Right ventricle myocardium inferior (tissue), 1 donor: Measurements from ENCODE around the gene DHX8. TPM values are rescaled to one million over a fixed set of nuclear protein-coding genes. Genes with fewer than 3 reads are reported as not detected.
"Not testable (repeated sequence)": the region's sequence is repeated elsewhere in the genome, so short reads cannot be mapped to it uniquely, and the experiment has no call there.

Experiments used
- ATAC-seq: fragments of 200-7000 bp; cut with Tn5 transposase; one replicate; pipeline ENCODE4 v1.9.1; 2020; ENCODE audit warnings: mild to moderate bottlenecking, moderate library complexity
- DNase-seq: peaks from one replicate; pipeline ENCODE4 v3.0.0; 2021; ENCODE audit errors: missing footprints
- intact Hi-C: fragments of 100-400 bp; cut with DNase I; formaldehyde crosslinking; loops from one replicate; pipeline ENCODE4 v1.11.0; 2022
- total RNA-seq: library from RNA; stranded (reverse); fragmentation: NEBNext Ultra II Directional; extraction: Animal tissue kit (Norgen Biotek cat#: 25700); gene quantifications from one replicate; pipeline ENCODE4 v1.2.1, GENCODE V29; 2021
- donor health status: DM: no; HTN: yes; CAD: no; lungs with severe emphysema.

The DHX8 gene
- total RNA-seq, 1 donor from 2014 or later, result 22.3 TPM

GRCh38 chr17:43456661-43457361 lies 27.0 kb upstream of the DHX8 start:
- ATAC-seq (peak; percentile 85), DNase-seq (no peak)
- intact Hi-C loops, result no loop called here

- intact Hi-C loops, result no loop called here
- DNase-seq, result no peak
- ATAC-seq, result no peak
Observed at GRCh38 chr17:43457362-43457692, 26.4 kb upstream of the DHX8 start.

DNA sequence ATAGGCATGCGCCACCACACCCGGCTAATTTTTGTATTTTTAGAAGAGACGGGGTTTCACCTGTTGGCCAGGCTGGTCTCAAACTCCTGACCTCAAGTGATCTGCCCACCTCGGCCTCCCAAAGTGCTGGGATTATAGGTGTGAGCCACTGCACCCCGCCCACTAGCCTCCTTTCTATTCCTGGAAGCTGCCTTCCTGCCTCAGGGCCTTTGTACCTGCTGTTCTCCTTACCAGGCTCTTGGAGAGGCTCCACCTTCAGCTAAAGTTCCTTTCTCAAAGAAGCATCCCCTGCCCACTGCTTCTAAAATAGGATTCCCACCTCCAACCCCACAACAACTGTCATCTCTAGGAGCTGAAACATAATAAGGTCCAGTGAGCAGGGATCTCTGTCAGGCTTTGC lies 23.9 kb upstream of the DHX8 start:
- intact Hi-C loops, DNase-seq, ATAC-seq: not testable (repeated sequence)

DNA sequence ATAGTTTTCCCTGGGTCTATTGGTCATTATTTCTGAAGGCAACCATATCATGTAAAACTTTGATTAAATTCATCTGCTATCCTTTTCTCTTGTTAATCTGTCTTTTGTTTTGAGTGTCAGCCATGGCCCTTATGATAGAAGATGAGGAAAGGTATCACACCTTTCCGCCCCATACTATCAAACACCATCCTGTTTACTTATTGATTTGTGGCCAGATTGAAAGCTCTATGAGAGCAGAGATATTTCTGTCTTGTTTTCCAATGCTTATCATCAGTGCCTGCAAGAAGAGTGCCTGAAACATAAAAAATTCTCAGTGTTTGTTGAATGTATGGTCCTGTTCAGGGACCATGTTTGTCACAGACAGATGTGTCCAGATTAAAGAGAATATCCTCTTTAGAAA lies 22.6 kb upstream of the DHX8 start:
- ATAC-seq, result no peak
- intact Hi-C loops, result no loop called here
- no peak for DNase-seq

GRCh38 chr17:43462569-43462968 lies 21.2 kb upstream of the DHX8 start:
- ATAC-seq, DNase-seq, intact Hi-C loops: not testable (repeated sequence)

DNA sequence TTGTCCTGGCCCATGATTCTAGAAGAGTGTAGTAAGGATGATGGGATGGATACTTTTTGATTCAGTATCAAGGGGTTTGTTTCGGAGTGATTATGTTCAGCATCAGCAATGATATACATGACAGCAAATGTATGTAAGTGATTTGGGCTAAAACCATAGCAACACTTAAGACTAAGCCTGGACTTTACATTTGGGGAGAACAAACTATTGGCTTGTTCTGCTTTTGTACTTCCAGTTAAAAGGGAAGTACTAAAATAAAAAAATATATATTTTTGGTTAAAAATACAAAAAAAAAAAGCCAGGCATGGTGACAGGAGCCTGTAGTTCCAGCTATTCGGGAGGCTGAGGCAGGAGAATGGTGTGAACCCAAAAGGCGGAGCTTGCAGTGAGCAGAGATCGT lies 20.5 kb upstream of the DHX8 start:
- DNase-seq (no peak), ATAC-seq (peak; percentile 14)
- intact Hi-C loops, result no loop called here

GRCh38 chr17:43464046-43464445 lies 19.7 kb upstream of the DHX8 start:
- DNase-seq, result no peak
- ATAC-seq, result no peak
- intact Hi-C loops, result no loop called here

DNA sequence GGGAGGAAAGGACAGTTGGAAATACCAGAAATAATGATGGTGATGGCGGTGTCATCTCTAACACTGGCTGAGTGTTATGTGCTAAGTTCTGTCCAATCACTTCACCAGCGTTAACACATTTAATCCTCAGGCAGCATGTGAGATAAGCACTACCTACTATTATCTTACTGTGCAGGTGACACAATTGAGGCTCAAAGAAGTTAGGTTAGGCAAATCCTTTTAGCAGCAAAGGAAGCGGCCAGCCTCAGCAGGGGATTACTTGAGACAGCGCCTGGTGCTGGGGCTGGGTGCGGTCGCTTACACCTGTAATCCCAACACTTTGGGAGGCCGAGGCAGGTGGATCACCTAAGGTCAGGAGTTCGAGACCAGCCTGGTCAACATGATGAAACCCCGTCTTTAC lies 18.7 kb upstream of the DHX8 start:
- intact Hi-C loops, result no loop called here
- no peak for ATAC-seq

DNA sequence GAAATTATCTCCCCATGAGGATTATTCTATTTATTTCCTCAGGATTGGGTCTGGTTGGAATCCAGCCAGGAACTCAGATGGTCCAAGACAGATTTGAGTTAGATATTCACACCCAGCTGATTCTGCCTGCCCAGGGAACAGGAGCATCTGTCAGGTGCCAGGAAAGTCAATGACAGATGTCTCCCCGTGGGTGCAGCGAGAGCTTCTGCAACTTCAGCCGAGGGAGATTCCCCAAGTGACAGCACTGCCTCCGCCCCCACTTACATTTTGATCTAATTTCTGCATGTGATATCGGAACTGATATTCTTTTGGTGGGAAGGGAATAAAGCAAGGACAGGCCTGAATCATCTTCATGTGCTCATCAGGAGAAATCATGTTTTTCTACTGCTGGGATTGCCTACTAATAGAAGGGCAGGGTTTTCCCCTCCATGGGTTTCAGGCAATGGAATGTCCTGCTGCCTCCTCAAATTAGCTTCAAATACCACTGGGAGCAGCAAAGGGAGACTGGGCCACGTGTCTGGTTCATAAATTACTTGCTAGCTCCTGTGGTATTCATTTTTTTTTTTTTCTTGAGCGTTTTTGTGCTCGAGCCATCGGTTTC lies 15.7 kb upstream of the DHX8 start:
- no peak for DNase-seq
- ATAC-seq, result no peak
- intact Hi-C loops, result no loop called here

More for the DNA sequence above, 18.7 kb upstream of the DHX8 start:
- no peak for DNase-seq

DNA sequence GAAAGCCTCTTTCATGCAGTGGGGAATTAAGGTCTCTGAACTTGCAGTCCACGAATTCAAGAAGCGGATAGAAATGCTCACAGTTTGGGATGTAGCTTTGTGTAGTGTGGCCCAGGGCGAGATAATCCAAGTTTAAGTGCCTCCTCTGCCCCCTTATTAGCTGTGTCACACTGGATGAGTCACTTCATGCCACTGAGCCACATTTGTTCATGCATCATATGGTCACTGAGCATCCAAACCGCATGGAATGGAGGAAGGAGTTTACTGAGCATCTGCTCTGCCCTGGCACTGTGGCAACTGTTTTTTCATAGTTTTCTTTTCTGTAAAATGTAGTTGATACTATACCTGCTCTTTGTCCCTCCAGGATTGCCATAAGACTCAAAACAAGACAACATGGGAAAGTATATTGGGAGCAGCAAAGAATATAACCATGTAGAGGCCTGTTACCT lies 15.1 kb upstream of the DHX8 start:
- intact Hi-C loops, result no loop called here
- no peak for ATAC-seq

DNA sequence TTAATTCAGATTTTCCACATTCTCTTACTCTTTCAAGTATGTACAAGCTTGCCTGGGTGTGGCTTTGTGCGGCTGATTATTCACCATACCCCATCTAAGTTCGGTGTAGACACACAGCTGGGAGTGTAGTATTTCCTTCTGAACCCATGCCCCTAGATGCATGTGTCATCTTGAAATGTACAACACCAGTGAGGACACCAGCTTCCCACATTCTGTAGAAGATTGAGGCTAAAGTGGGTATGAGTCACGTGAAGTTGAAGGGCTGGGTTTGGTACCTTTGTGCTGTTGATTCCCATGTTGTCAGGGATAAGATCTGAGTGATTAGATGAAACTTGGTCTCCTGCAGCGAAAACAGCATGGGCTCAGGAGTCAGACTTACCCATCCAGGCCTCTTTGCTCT lies 14.6 kb upstream of the DHX8 start:
- DNase-seq (no peak), ATAC-seq (no peak)
- intact Hi-C loops, result no loop called here

More for the DNA sequence above, 15.1 kb upstream of the DHX8 start:
- DNase-seq, result no peak

- ATAC-seq (no peak), DNase-seq (no peak)
- intact Hi-C loops, result no loop called here
Observed at GRCh38 chr17:43471585-43472160, 12.1 kb upstream of the DHX8 start.

DNA sequence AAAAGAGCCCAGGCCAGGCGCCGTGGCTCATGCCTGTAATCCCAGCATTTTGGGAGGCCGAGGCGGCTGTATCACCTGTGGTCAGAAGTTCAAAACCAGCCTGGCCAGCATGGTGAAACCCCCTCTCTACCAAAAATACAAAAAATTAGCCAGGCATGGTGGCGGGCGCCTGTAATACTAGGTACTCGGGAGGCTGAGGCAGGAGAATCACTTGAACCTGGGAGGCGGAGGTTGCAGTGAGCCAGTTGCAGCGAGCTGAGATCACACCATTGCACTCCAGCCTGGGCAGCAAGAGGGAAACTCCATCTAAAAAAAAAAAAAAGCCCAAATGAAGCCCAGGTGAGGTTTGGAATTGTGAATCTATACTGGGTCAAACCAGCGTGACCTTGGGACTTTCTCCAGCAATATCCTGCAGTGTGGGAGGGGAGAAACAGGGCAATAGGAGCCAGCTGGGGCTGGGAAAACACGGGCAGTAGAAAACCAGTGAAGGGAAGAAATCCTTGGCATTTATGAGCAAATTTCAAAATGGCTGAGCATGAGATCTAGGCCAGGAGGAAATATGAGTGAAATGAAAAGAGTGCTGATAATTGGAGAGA lies 8.2 kb upstream of the DHX8 start:
- intact Hi-C loops, result no loop called here
- DNase-seq, result no peak
- no peak for ATAC-seq

DNA sequence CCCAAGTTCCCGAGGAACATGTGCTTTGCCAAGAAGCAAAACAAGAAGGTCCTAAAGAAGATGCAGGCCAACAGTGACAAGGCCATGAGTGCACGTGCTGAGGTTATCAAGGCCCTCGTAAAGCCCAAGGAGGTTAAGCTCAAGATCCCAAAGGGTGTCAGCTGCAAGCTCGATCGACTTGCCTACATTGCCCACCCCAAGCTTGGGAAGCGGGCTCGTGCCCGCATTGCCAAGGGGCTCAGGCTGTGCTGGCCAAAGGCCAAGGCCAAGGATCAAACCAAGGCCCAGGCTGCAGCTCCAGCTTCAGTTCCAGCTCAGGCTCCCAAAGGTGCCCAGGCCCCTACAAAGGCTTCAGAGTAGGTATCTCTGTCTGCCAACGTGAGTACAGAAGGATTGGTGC lies 7.5 kb upstream of the DHX8 start:
- peak; percentile 45 for DNase-seq
- ATAC-seq, intact Hi-C loops: not testable (repeated sequence)

DNA sequence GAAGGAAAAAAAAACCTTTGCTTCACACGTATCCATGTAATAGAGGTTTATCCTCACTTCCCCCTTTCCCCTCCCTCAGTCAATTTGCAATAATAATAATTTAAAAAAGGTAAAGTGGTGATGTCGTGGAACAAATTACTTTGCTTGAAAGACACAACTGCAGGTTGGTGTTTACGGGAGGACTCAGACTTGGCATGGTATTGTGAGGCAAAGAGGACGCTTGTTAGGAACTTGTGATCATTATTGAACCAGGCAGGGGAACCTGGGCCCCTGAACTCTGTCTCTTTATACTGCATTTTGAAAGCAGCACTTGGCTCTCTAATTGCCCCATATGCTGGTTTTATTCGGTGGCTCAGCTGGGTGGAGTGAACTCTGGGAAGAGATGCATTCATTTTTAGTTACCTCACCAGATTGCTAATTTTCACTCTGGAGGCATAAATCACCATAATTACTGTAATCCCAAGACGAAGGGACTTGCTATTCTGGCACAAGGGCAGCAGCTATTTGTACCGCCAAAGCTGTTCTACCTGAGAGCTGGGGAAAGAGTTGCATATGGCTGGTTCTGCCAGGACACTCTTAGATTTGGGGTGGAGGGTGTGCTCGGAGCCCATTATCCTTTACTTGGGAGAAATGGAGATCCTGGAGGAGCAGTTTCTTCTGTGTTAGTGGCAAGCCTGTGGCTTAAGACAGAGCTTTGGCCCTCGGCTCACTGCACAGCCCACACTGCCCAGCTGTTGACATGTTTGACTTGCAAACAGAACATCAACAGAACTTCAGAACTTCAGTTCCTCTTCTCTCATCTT lies 5.7 kb upstream of the DHX8 start:
- ATAC-seq (no peak), DNase-seq (no peak)
- intact Hi-C loops, result no loop called here

- ATAC-seq (no peak), DNase-seq (no peak)
- intact Hi-C loops, result no loop called here
Observed at GRCh38 chr17:43479948-43480347, 3.8 kb upstream of the DHX8 start.

DNA sequence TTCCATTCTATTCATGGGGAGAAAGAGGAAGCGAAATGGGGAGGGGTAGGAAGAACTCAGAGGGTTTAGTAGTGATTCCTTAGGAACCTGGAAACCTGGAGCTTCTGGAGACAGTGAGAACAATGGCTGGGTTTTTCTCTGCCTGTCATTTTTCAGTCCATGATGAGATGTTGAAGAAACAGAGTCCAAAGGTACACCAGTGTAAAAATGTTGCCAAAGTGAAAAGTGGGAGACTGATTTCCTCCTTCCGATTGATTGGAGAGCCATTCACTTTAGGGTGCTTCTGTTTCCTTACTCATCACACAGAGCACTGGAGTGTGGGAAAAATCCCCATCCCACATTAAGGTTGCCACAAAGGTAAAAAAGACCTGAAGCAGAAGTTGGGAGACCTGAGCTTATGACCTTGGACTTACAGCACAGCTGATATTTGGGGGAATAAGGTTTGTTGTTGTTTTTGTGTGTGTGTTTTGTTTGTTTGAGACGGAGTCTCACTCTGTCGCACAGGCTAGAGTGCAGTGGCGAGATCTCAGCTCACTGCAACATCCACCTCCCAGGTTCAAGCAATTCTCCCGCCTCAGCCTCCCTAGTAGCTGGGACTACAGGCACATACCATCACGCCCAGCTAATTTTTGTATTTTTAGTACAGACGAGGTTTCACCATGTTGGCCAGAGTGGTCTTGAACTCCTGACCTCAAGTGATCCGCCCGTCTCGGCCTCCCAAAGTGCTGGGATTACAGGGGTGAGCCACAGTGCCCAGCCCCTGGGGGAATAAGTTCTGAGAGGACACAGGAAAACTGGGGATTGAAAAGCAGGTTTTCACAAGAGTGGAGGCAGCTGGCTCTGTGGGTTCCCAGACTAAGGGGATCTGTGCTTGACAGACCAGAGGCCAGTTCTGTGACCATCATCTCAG lies 1.4 kb upstream of the DHX8 start:
- ATAC-seq (no peak), DNase-seq (no peak)
- intact Hi-C loops, result loop anchor here (1.0 kb wide), 1 partner anchor 88 kb away; no protein-coding TSS in a partner anchor

- ATAC-seq (no peak), DNase-seq (no peak)
- intact Hi-C loops, result no loop called here
Observed at GRCh38 chr17:43490621-43491020, 6.8 kb downstream of the DHX8 start.
